HG03565 (cell line): ENCODE results near the gene ZEB1.
"Not testable (repeated sequence)": the region's sequence is repeated elsewhere in the genome, so short reads cannot be mapped to it uniquely, and the experiment has no call there.

ENCODE experiments used
- ATAC-seq: cut with Tn5 transposase; IDR thresholded peaks from one replicate; pipeline ENCODE4 v1.9.1; 2021; ENCODE audit warnings: mild to moderate bottlenecking, moderate library complexity; ENCODE audit not compliant: unreplicated experiment

ZEB1 gene

GRCh38 chr10:31413325-31413724 lies 94.3 kb downstream of the ZEB1 start:
- no peak for ATAC-seq

- no peak for ATAC-seq
These were observed 99.5 kb downstream of the ZEB1 start for GRCh38 chr10:31418481-31418880.

GRCh38 chr10:31419394-31420063 lies 100.5 kb downstream of the ZEB1 start:
- ATAC-seq: no peak

GRCh38 chr10:31421322-31421721 lies 102.3 kb downstream of the ZEB1 start:
- no peak for ATAC-seq

DNA sequence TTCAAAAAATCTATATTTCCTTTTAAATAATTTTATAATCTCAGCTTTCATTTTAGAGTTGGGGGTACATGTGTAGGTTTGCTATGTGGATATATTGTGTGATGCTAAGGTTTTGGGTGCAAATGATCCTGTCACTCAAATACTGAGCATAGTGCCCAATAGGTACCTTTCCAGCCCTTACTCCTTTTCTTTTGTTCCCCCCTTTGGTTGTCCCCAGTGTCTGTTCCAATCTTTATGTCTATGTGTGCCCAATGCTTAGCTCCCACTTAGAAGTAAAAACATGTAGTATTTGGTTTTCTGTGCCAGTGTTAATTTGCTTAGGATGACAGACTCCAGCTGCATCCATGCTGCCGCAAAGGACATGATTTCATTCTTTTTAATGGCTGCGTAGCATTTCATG lies 103.6 kb downstream of the ZEB1 start:
- ATAC-seq: no peak

DNA sequence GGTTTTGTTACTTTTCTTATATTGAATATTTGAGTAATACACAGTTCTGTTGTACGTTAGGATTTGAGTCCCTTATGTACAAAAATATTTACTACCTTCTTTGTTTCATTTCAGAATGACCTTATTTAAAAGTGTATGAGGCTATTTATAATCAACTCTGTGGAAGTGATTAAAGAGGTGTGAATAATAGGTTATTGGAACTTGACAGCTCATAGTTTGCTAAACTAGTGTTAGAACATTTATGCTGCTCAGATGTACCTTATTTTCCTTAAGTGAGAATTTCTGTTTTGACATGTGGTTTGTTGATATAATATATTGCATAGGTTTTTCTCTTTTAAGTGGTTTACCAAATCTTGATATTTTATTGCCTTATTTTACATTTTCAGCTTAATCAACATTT lies 105.5 kb downstream of the ZEB1 start:
- ATAC-seq: no peak

- no peak for ATAC-seq
These were observed 107.4 kb downstream of the ZEB1 start for GRCh38 chr10:31426401-31426800.

GRCh38 chr10:31427334-31427733 lies 108.3 kb downstream of the ZEB1 start:
- ATAC-seq: not testable (repeated sequence)

- ATAC-seq: not testable (repeated sequence)
These were observed 109.5 kb downstream of the ZEB1 start for GRCh38 chr10:31428499-31428898.

DNA sequence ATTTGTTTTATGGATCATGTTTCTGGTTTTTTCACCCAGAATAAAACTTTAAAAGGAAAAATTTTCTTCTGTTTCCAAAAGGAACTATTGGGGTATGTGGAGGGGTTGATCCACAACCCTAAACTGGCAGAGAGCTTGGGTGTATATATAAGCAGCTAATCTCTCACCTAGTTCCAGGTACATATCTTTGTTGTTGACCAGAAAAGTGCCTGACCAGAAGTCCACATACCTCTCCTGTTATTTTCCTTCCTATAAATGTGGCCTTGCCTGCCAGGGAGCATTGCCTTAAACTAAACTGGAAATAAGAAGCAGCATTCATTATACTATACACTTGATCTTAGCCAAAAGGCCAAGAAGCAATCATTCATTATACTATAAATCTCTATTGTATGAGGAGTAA lies 112.0 kb downstream of the ZEB1 start:
- ATAC-seq: no peak

GRCh38 chr10:31437959-31438358 lies 118.9 kb downstream of the ZEB1 start:
- ATAC-seq: no peak

- no peak for ATAC-seq
These were observed 132.8 kb downstream of the ZEB1 start for GRCh38 chr10:31451766-31452165.

- no peak for ATAC-seq
These were observed 137.5 kb downstream of the ZEB1 start for GRCh38 chr10:31456468-31456867.

DNA sequence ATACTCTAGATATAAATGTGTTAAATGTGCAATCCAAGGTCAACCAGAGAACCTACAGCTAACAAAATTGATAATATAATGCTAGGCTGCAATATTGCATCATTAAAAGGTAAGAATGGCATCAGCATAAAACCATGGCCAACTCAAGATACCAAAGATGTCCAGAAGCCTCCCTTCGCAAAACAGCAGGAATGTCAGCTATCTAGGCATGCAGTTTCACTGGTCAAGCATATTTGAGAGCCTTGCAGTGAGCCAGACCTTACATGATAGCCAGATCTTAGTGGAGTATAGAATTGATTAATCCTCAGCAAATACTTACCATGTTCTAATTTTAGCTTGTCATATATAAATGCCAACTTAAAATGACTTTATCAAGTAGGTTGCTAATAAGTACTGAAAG lies 138.8 kb downstream of the ZEB1 start:
- no peak for ATAC-seq

- ATAC-seq: no peak
These were observed 140.0 kb downstream of the ZEB1 start for GRCh38 chr10:31458974-31459373.

DNA sequence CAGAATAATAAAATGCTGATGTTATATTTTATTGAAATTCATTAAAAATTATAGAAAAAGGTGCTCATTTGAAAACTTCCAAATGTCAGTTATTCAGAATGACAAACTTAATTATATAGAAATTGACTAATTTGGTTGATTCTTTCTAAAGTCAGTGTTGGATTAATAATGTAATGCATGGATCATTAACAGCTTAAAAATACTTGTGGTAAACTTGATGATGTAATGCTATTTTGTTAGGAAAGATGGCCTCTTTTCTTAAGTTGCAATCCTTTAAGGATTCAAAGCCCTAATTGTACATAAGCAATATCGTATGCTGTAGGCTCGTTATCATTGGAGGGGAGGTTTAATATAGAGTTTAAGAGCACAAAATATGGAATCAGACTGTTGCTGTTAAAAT lies 141.2 kb downstream of the ZEB1 start:
- ATAC-seq: no peak

GRCh38 chr10:31464552-31464951 lies 145.5 kb downstream of the ZEB1 start:
- no peak for ATAC-seq

GRCh38 chr10:31466313-31466712 lies 147.3 kb downstream of the ZEB1 start:
- ATAC-seq: no peak

GRCh38 chr10:31467791-31468535 lies 148.9 kb downstream of the ZEB1 start:
- ATAC-seq: no peak

GRCh38 chr10:31468536-31468859 lies 149.5 kb downstream of the ZEB1 start:
- no peak for ATAC-seq

- no peak for ATAC-seq
These were observed 156.5 kb downstream of the ZEB1 start for GRCh38 chr10:31475519-31475918.

DNA sequence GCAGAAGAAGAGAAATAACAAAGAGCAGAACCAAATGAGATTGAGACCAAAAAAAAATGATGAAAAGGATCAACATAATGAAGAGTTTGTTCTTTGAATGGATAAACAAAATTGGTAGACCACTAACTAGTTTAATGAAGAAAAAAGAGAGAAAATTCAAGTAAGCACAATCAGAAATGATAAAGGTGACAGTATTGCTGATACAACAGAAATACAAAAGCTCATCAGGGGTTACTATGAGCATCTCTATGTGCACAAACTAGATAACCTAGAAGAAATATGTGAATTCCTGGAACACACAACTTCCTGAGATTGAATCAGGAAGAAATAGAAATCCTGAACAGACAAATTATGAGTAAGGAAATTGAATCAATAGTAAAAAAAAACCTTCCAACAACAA lies 157.1 kb downstream of the ZEB1 start:
- ATAC-seq: no peak

- no peak for ATAC-seq
These were observed 158.6 kb downstream of the ZEB1 start for GRCh38 chr10:31477584-31477983.
